B cell (primary cell): ENCODE data around the gene DLGAP5. TPM values are rescaled to one million over a fixed set of nuclear protein-coding genes. Genes with fewer than 3 reads are reported as not detected.
A peak's percentile ranks its signal among the peaks of the same experiment; 100 is the strongest.

Experiments
- ATAC-seq: fragments of 200-7000 bp; cut with Tn5 transposase; one replicate; pipeline ENCODE4 v1.10.0; 2021; ENCODE audit warnings: low read depth, mild to moderate bottlenecking, moderate number of reproducible peaks, moderate library complexity
- CTCF ChIA-PET: fragments of 350-600 bp; sonication (Branson Sonifier 250); formaldehyde crosslinking; loops from one replicate; lab custom pipeline; 2021; ENCODE audit warnings: antibody characterized with exemption, inconsistent platforms; lab: Charles Lee
- POLR2A ChIA-PET: fragments of 350-600 bp; sonication (Branson Sonifier 250); formaldehyde crosslinking; loops from one replicate; lab custom pipeline; 2021; ENCODE audit warnings: antibody characterized with exemption; lab: Charles Lee
- DNase-seq: peaks from one replicate; pipeline ENCODE4 v3.0.0; 2013
- H2AFZ ChIP-seq: 2 replicates; pipeline ENCODE4 v1.6.1; 2012; ENCODE audit warnings: mild to moderate bottlenecking, low read depth, low read length; ENCODE audit not compliant: insufficient read depth, poor library complexity, severe bottlenecking
- H3K27ac ChIP-seq, 2 donors: 1 replicate in 1 of 2; 2 replicates in 1 of 2; pipeline ENCODE4 v1.5.1; 2012 to 2013; ENCODE audit warnings: low read length in 2 of 2, mild to moderate bottlenecking in 2 of 2, moderate library complexity in 1 of 2
- H3K27me3 ChIP-seq, 4 experiments: fragments of 200-600 bp in 1 of 4; sonication (generic) in 1 of 4; replicated peaks in 1 of 4; 1 replicate in 2 of 4; 2 replicates in 2 of 4; pipeline versions ENCODE4 v1.6.1 to v1.7.0; 2013 to 2016; ENCODE audit warnings: low read length in 3 of 4, mild to moderate bottlenecking in 2 of 4, mixed read lengths in 1 of 4, moderate library complexity in 1 of 4; ENCODE audit not compliant: insufficient read depth in 4 of 4, control insufficient read depth in 3 of 4; ENCODE audit errors: control extremely low read depth in 1 of 4
- H3K36me3 ChIP-seq, 2 experiments: replicated peaks in 1 of 2; 1 replicate in 1 of 2; 2 replicates in 1 of 2; pipeline versions ENCODE4 v1.6.1 to v1.7.1; 2013; ENCODE audit warnings: low read length in 1 of 2; ENCODE audit not compliant: insufficient read depth in 2 of 2, control insufficient read depth in 1 of 2; ENCODE audit errors: control extremely low read depth in 1 of 2, extremely low read depth in 1 of 2
- H3K4me1 ChIP-seq, 2 donors: fragments of 200-600 bp in 1 of 2; sonication (generic) in 1 of 2; 1 replicate in 1 of 2; 2 replicates in 1 of 2; pipeline versions ENCODE4 v1.5.1 to v1.6.1; 2013 to 2017; ENCODE audit warnings: low read length in 2 of 2; ENCODE audit not compliant: control insufficient read depth in 2 of 2, insufficient read depth in 2 of 2
- H3K4me2 ChIP-seq: replicated peaks from 2 replicates; pipeline ENCODE3; 2012; ENCODE audit warnings: mild to moderate bottlenecking, low read depth, low read length; ENCODE audit not compliant: poor library complexity, severe bottlenecking
- H3K4me3 ChIP-seq, 5 experiments: fragments of 200-600 bp in 1 of 5; sonication (generic) in 1 of 5; 1 replicate in 3 of 5; 2 replicates in 2 of 5; pipeline versions ENCODE4 v1.5.1 to v1.7.0; 2011 to 2016; ENCODE audit warnings: low read length in 4 of 5, mild to moderate bottlenecking in 4 of 5, low read depth in 2 of 5, control low read depth in 1 of 5, moderate library complexity in 1 of 5; ENCODE audit not compliant: insufficient read depth in 1 of 5; ENCODE audit errors: control extremely low read depth in 1 of 5, extremely low read depth in 1 of 5
- H3K79me2 ChIP-seq: fragments of 200-600 bp; sonication (generic); one replicate; pipeline ENCODE4 v1.6.0; 2016; ENCODE audit warnings: low read length; ENCODE audit not compliant: control insufficient read depth, insufficient read depth
- H3K9ac ChIP-seq: fragments of 200-600 bp; sonication (generic); 2 replicates; pipeline ENCODE4 v1.6.1; 2017; ENCODE audit warnings: mild to moderate bottlenecking, low read length, moderate library complexity
- H3K9me3 ChIP-seq, 3 donors: one replicate each; pipeline versions ENCODE4 v1.6.1 to v1.7.1; 2013; ENCODE audit warnings: low read length in 2 of 3; ENCODE audit not compliant: control insufficient read depth in 2 of 3, insufficient read depth in 1 of 3; ENCODE audit errors: control extremely low read depth in 1 of 3
- H4K20me1 ChIP-seq: 2 replicates; pipeline ENCODE4 v1.6.0; 2012; ENCODE audit warnings: mild to moderate bottlenecking, low read length; ENCODE audit not compliant: insufficient read depth, control insufficient read depth, poor library complexity, severe bottlenecking
- H3K27ac Mint-ChIP-seq: one replicate; pipeline ENCODE4 v1.8.0; 2021; ENCODE audit warnings: mixed read lengths
- H3K27me3 Mint-ChIP-seq: one replicate; pipeline ENCODE4 v1.8.0; 2021; ENCODE audit warnings: mixed read lengths
- H3K4me1 Mint-ChIP-seq: one replicate; pipeline ENCODE4 v1.8.0; 2021; ENCODE audit warnings: mixed read lengths
- H3K4me3 Mint-ChIP-seq: one replicate; pipeline ENCODE4 v1.8.0; 2021; ENCODE audit warnings: mixed read lengths
- H3K9me3 Mint-ChIP-seq: one replicate; pipeline ENCODE4 v1.8.0; 2022; ENCODE audit warnings: mixed read lengths; ENCODE audit not compliant: insufficient read depth
- EZH2 ChIP-seq: IDR thresholded peaks from 2 replicates; pipeline ENCODE4 v1.6.1; 2012; ENCODE audit warnings: borderline replicate concordance, low read depth, mild to moderate bottlenecking, moderate library complexity, low read length; ENCODE audit not compliant: insufficient read depth, poor library complexity, severe bottlenecking
- WGBS: methylation state at CpG from one replicate; pipeline ENCODE4 v1.1.5; 2013; ENCODE audit warnings: missing lambda C conversion rate; ENCODE audit not compliant: insufficient coverage; 5-methylcytosine and 5-hydroxymethylcytosine counted together
- intact Hi-C: fragments of 100-400 bp; cut with micrococcal nuclease; formaldehyde crosslinking; loops from one replicate; pipeline ENCODE4 v1.10.0; 2022
- polyA plus RNA-seq: library from polyadenylated mRNA; depleted of rRNA; stranded (reverse); fragments of >200 nt; gene quantifications from 2 replicates; pipeline ENCODE4 v1.2.3, GENCODE V29; 2012
- total RNA-seq, 2 donors: library from RNA; stranded (reverse); fragments of 120-200 nt in 1 of 2; gene quantifications; 1 replicate in 1 of 2; 2 replicates in 1 of 2; pipeline versions ENCODE4 v1.2.3 to v1.2.4, GENCODE V29; 2013 to 2022
- TF ChIP-seq, protein P1 (sequence below): fragments of 200-600 bp; IDR thresholded peaks from one replicate; pipeline ENCODE4 v1.8.0; 2022; ENCODE audit warnings: antibody characterized with exemption, mild to moderate bottlenecking

The DLGAP5 gene
- total and polyA plus RNA-seq, 2 donors (not counting 1 experiment from before 2014, with no cell fraction given): 0.12 TPM; not detected in 1

DNA sequence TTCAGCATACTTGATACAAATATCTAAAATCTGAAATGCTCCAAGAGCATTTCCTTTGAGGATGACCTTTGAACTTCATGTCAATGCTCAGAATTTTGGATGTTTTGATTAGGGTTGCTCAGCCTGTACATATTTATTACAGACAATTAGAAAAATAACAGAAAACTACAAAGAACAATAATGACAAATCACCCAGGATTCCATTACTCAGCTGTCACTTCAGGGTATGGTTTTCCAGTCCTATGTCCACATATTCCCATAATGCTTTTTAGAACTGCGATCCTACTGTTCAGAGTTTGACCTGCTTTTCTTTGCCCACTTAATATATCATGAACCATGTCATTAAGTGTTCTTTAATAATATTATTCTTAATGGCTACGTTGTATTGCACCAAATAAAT is 11.4 kb downstream of the DLGAP5 start:
- WGBS: no CpG with 5 or more reads among the region's 2 CpGs
- Mint-ChIP-seq H3K27me3 (no peaks in the 10 kb centered on the region), H3K27ac (no peak overlapping the region), H3K9me3 (no peaks in the 10 kb centered on the region), H3K4me3 (no peak overlapping the region), H3K4me1 (peaks cover 12% of the 10 kb centered on the region)
- Histone ChIP-seq H3K27ac (no peak overlapping the region), H3K79me2 (no peaks in the 10 kb centered on the region), H3K4me1 (peaks cover 7 to 9% of the 10 kb centered on the region in 2 donors), H3K4me3 (no peak overlapping the region), H3K36me3 (no peaks in the 10 kb centered on the region), H3K9ac (no peak overlapping the region), H2AFZ (peak overlapping the region; percentile 65), H4K20me1 (no peaks in the 10 kb centered on the region), H3K27me3 (no peaks in the 10 kb centered on the region), H3K4me2 (peak overlapping the region; percentile 26), H3K9me3 (no peaks in the 10 kb centered on the region)
- intact Hi-C loops: no loop called here
- DNase-seq (no peak), ATAC-seq (no peak)
- ChIA-PET CTCF (interaction anchor here (1.0 to 1.2 kb wide), 2 partner anchors 9 to 20 kb away, joined by 3 to 5 read pairs; no protein-coding TSS in a partner anchor), POLR2A (no interaction called here)
- TF ChIP-seq EZH2: no peak
- TF ChIP-seq, protein P1, sequence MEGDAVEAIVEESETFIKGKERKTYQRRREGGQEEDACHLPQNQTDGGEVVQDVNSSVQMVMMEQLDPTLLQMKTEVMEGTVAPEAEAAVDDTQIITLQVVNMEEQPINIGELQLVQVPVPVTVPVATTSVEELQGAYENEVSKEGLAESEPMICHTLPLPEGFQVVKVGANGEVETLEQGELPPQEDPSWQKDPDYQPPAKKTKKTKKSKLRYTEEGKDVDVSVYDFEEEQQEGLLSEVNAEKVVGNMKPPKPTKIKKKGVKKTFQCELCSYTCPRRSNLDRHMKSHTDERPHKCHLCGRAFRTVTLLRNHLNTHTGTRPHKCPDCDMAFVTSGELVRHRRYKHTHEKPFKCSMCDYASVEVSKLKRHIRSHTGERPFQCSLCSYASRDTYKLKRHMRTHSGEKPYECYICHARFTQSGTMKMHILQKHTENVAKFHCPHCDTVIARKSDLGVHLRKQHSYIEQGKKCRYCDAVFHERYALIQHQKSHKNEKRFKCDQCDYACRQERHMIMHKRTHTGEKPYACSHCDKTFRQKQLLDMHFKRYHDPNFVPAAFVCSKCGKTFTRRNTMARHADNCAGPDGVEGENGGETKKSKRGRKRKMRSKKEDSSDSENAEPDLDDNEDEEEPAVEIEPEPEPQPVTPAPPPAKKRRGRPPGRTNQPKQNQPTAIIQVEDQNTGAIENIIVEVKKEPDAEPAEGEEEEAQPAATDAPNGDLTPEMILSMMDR: no peak

DNA sequence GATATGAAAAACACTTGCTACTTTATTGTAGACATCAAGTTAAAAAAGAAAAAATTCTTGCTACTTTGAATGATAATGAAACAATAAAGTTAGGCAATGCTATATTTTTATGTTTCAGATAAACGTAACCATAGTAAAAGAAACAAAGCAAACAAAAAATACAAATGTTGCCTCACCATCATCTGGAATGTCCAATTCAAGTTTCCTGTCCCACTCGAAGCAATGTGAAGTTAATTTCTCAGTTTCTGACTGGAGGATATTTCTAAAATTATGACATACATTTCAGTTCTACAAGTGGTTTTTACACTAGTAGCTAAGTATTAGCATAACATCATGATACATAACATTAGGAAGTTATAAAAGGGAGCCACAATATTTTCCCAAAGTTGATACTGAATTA is 20.9 kb downstream of the DLGAP5 start:
- Mint-ChIP-seq H3K4me3 (no peak overlapping the region), H3K27ac (no peak overlapping the region), H3K27me3 (no peaks in the 10 kb centered on the region), H3K4me1 (no peaks in the 10 kb centered on the region), H3K9me3 (no peaks in the 10 kb centered on the region)
- Histone ChIP-seq H3K27me3 (no peaks in the 10 kb centered on the region), H3K79me2 (no peaks in the 10 kb centered on the region), H4K20me1 (no peaks in the 10 kb centered on the region), H3K4me1 (no peaks in the 10 kb centered on the region), H3K27ac (no peak overlapping the region), H3K36me3 (no peaks in the 10 kb centered on the region), H2AFZ (no peak overlapping the region), H3K4me2 (no peak overlapping the region), H3K9me3 (no peaks in the 10 kb centered on the region), H3K9ac (no peak overlapping the region), H3K4me3 (no peak overlapping the region)
- intact Hi-C loops: no loop called here
- WGBS: no CpG with 5 or more reads among the region's 2 CpGs
- ATAC-seq (no peak), DNase-seq (no peak)
- ChIA-PET CTCF (interaction anchor here (0.7 to 1.6 kb wide), 2 partner anchors 9 to 119 kb away, joined by 3 read pairs; partner anchors contain the start of gene MAPK1IP1L), POLR2A (no interaction called here)
- TF ChIP-seq, protein P1: no peak
- no peak for TF ChIP-seq EZH2
